A673 (cell line): ENCODE data around the gene SMG7. TPM values are rescaled to one million over a fixed set of nuclear protein-coding genes. Genes with fewer than 3 reads are reported as not detected.

Experiments used
- BruUV-seq: library from RNA; stranded (reverse); fragments of 400-500 nt; replicated peaks from 2 replicates; lab custom pipeline; 2021; lab: Mats Ljungman, UMichigan
- CTCF ChIA-PET: fragments of 300-600 bp; sonication (Branson Sonifier 250); formaldehyde crosslinking; loops from one replicate; lab custom pipeline; 2022; ENCODE audit warnings: antibody characterized with exemption; lab: Charles Lee
- POLR2A ChIA-PET: fragments of 300-600 bp; sonication (Branson Sonifier 250); formaldehyde crosslinking; loops from one replicate; lab custom pipeline; 2022; ENCODE audit warnings: antibody characterized with exemption; ENCODE audit not compliant: low non-redundant PET; lab: Charles Lee
- DNase-seq: peaks from one replicate; pipeline ENCODE4 v3.0.0-alpha.2; 2015; ENCODE audit warnings: low spot score
- H3K27ac ChIP-seq: fragments of 200-600 bp; sonication (generic); 2 replicates; pipeline ENCODE4 v1.5.1; 2016; ENCODE audit warnings: mixed run types, low read depth, mild to moderate bottlenecking, mixed read lengths, antibody characterized with exemption, low read length; ENCODE audit not compliant: poor library complexity, severe bottlenecking
- H3K27me3 ChIP-seq: fragments of 200-600 bp; sonication (generic); replicated peaks from 2 replicates; pipeline ENCODE4 v1.6.1; 2017; ENCODE audit warnings: mixed run types, low read depth, mild to moderate bottlenecking, mixed read lengths, antibody characterized with exemption, low read length; ENCODE audit not compliant: insufficient read depth, poor library complexity
- H3K36me3 ChIP-seq: fragments of 200-600 bp; sonication (generic); 2 replicates; pipeline ENCODE4 v1.6.1; 2016; ENCODE audit warnings: mixed run types, mild to moderate bottlenecking, mixed read lengths, antibody characterized with exemption, low read length; ENCODE audit not compliant: insufficient read depth, poor library complexity, severe bottlenecking
- H3K4me1 ChIP-seq: fragments of 200-600 bp; sonication (generic); 2 replicates; pipeline ENCODE4 v1.6.1; 2017; ENCODE audit warnings: mixed run types, mild to moderate bottlenecking, mixed read lengths, antibody characterized with exemption, low read length; ENCODE audit not compliant: insufficient read depth, poor library complexity, severe bottlenecking
- H3K4me3 ChIP-seq: fragments of 200-600 bp; sonication (generic); 2 replicates; pipeline ENCODE4 v1.5.1; 2016; ENCODE audit warnings: low read depth, mixed run types, mild to moderate bottlenecking, mixed read lengths, low read length; ENCODE audit not compliant: poor library complexity, severe bottlenecking
- H3K9me3 ChIP-seq: fragments of 200-600 bp; sonication (generic); 2 replicates; pipeline ENCODE4 v1.6.1; 2016; ENCODE audit warnings: mixed run types, low read depth, mild to moderate bottlenecking, mixed read lengths, antibody characterized with exemption, low read length; ENCODE audit not compliant: poor library complexity, severe bottlenecking
- EZH2 ChIP-seq: fragments of 200-600 bp; sonication (generic); IDR thresholded peaks from 2 replicates; pipeline ENCODE4 v1.6.1; 2017; ENCODE audit warnings: borderline replicate concordance, low read depth, mild to moderate bottlenecking, mixed read lengths, antibody characterized with exemption, low read length; ENCODE audit not compliant: poor library complexity, severe bottlenecking
- intact Hi-C: fragments of 100-400 bp; cut with micrococcal nuclease; formaldehyde crosslinking; loops from one replicate; pipeline ENCODE4 v1.10.0; 2022; ENCODE audit not compliant: unreplicated experiment
- total RNA-seq: library from RNA; stranded (reverse); gene quantifications from 2 replicates; pipeline ENCODE4 v1.2.3, GENCODE V29; 2021
- TF ChIP-seq, protein P1 (sequence below): fragments of 300-800, 200-600 bp; sonication (generic); conservative IDR thresholded peaks from 2 replicates; pipeline ENCODE4 v1.5.1; 2017; ENCODE audit warnings: low read depth, mild to moderate bottlenecking, antibody characterized with exemption, low read length, moderate library complexity, mixed read lengths

The SMG7 gene
- total RNA-seq, 1 experiment from 2014 or later: 90.7 TPM

DNA sequence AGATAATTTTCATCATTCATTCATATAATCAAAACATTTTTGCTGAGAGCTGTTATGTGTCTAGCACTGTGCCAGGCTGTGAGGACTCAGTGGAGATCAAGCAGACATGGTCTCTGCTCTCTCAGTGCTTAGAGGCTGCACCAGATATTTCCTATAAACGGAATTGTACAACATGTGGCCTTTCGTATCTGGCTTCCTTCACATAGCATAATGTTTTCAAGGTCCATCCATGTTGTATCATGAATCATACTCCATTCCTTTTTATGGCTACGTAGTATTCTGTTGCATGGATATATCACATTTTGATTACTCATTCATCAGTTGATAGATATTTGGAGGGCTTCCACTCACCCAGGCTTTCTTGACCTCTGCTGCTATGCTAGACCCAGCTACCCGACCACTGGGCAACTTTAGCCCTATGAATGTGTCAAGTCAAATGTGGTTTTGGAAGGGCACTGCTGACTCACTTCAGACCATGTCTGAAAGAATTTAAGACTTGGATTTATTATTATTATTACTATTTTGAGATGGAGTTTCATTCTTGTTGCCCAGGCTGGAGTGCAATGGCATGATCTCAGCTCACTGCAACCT is 99.5 kb downstream of the SMG7 start:
- H3K4me3 ChIP-seq: no peak overlapping the region
- CTCF ChIA-PET: no interaction called here
- intact Hi-C loops: no loop called here
- no peak overlapping the region for H3K27ac ChIP-seq
- H3K27me3 ChIP-seq: no peaks in the 10 kb centered on the region
- H3K9me3 ChIP-seq: no peaks in the 10 kb centered on the region
- TF ChIP-seq, protein P1, sequence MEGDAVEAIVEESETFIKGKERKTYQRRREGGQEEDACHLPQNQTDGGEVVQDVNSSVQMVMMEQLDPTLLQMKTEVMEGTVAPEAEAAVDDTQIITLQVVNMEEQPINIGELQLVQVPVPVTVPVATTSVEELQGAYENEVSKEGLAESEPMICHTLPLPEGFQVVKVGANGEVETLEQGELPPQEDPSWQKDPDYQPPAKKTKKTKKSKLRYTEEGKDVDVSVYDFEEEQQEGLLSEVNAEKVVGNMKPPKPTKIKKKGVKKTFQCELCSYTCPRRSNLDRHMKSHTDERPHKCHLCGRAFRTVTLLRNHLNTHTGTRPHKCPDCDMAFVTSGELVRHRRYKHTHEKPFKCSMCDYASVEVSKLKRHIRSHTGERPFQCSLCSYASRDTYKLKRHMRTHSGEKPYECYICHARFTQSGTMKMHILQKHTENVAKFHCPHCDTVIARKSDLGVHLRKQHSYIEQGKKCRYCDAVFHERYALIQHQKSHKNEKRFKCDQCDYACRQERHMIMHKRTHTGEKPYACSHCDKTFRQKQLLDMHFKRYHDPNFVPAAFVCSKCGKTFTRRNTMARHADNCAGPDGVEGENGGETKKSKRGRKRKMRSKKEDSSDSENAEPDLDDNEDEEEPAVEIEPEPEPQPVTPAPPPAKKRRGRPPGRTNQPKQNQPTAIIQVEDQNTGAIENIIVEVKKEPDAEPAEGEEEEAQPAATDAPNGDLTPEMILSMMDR: no peak
- no peak for TF ChIP-seq EZH2
- no peaks in the 10 kb centered on the region for H3K4me1 ChIP-seq
- no peaks in the 10 kb centered on the region for H3K36me3 ChIP-seq
- POLR2A ChIA-PET: no interaction called here
- no peak for DNase-seq
- BruUV-seq: no TSS peak

DNA sequence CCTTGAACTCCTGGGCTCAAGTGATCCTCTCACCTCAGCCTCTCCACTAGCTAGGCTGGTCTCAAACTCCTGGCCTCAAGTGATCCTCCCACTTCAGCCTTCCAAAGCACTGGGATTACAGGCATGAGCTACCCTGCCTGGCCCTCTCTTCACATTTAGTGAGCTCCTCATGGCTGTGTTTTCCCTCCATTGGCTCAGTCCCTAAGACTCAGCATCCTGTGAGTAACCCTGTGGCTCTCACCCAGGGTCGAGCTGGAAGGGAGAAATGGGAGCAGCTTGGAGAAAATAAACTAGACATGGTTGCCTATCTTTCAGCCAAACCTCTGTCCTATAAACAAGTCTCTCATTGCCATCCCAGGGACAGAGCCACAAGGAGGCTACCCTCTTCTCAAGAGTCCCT is 100.4 kb downstream of the SMG7 start:
- Histone ChIP-seq H3K36me3 (no peaks in the 10 kb centered on the region), H3K4me1 (no peaks in the 10 kb centered on the region), H3K9me3 (no peaks in the 10 kb centered on the region), H3K27ac (no peak overlapping the region), H3K4me3 (no peak overlapping the region), H3K27me3 (no peaks in the 10 kb centered on the region)
- ChIA-PET POLR2A (no interaction called here), CTCF (no interaction called here)
- intact Hi-C loops: no loop called here
- DNase-seq: no peak
- BruUV-seq: no TSS peak
- TF ChIP-seq, protein P1: no peak

DNA sequence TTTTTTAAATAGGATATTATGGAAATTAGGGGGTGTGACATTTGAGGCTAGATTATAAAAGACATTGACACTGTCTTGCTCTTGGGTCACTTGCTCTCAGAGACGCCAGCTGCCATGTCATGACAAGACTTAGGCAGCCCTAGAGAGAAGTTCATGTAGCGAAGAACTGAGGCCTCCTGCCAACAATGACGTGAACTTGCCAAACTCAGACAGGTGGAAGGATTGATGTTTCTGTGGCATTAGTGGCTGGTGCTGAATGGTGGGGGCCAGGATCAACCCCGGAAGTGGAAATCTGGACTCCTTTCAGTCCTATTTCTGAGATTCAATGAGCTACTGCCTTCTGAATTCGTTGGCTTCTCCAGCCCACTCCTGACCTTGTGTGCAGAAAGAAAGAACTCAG is 103.3 kb downstream of the SMG7 start:
- CTCF ChIA-PET: no interaction called here
- DNase-seq: no peak
- no peaks in the 10 kb centered on the region for H3K4me1 ChIP-seq
- no peaks in the 10 kb centered on the region for H3K27me3 ChIP-seq
- H3K4me3 ChIP-seq: no peak overlapping the region
- no peaks in the 10 kb centered on the region for H3K9me3 ChIP-seq
- H3K27ac ChIP-seq: no peak overlapping the region
- POLR2A ChIA-PET: no interaction called here
- intact Hi-C loops: no loop called here
- no peaks in the 10 kb centered on the region for H3K36me3 ChIP-seq
- BruUV-seq: no TSS peak
- TF ChIP-seq, protein P1: no peak
- TF ChIP-seq EZH2: no peak
